Measurements from ENCODE around the gene GJD3.
"Not testable (repeated sequence)": the region's sequence is repeated elsewhere in the genome, so short reads cannot be mapped to it uniquely, and the experiment has no call there.

The GJD3 gene

DNA sequence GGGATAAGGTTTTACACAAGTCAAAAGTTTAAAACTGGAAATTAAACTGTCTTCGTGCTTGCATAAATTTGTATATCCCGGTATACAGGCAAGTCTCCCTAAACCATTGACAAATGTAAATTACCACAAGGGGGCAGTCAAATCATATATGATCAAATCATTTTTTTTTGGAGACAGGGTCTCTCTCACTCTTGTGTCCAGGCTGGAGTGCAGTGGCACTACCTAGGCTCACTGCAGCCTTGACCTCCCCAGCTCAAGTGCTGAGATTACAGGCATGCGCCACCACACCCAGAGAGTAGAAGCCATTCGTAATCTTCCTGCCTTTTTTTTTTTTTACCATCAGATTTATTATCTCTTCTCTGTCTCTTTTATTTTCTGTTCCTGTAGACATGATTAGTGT is 34.6 kb upstream of the GJD3 start:
- Histone ChIP-seq H3K27me3 (ENCODE audit: insufficient read depth, poor library complexity, severe bottlenecking) (no peaks in the 10 kb centered on the region), H3K27ac (replicated peaks) (no peak overlapping the region), H3K4me3 (replicated peaks; ENCODE audit: insufficient read depth, low read length) (no peak overlapping the region)
- no peak for DNase-seq (ENCODE audit: low read depth in 1 of 2, low spot score in 1 of 2)
- TF ChIP-seq, protein P1, sequence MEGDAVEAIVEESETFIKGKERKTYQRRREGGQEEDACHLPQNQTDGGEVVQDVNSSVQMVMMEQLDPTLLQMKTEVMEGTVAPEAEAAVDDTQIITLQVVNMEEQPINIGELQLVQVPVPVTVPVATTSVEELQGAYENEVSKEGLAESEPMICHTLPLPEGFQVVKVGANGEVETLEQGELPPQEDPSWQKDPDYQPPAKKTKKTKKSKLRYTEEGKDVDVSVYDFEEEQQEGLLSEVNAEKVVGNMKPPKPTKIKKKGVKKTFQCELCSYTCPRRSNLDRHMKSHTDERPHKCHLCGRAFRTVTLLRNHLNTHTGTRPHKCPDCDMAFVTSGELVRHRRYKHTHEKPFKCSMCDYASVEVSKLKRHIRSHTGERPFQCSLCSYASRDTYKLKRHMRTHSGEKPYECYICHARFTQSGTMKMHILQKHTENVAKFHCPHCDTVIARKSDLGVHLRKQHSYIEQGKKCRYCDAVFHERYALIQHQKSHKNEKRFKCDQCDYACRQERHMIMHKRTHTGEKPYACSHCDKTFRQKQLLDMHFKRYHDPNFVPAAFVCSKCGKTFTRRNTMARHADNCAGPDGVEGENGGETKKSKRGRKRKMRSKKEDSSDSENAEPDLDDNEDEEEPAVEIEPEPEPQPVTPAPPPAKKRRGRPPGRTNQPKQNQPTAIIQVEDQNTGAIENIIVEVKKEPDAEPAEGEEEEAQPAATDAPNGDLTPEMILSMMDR (IDR thresholded peaks at IDR 0.05; ENCODE audit: insufficient read depth, low read length): peak; percentile 27
- TF ChIP-seq, protein P2, sequence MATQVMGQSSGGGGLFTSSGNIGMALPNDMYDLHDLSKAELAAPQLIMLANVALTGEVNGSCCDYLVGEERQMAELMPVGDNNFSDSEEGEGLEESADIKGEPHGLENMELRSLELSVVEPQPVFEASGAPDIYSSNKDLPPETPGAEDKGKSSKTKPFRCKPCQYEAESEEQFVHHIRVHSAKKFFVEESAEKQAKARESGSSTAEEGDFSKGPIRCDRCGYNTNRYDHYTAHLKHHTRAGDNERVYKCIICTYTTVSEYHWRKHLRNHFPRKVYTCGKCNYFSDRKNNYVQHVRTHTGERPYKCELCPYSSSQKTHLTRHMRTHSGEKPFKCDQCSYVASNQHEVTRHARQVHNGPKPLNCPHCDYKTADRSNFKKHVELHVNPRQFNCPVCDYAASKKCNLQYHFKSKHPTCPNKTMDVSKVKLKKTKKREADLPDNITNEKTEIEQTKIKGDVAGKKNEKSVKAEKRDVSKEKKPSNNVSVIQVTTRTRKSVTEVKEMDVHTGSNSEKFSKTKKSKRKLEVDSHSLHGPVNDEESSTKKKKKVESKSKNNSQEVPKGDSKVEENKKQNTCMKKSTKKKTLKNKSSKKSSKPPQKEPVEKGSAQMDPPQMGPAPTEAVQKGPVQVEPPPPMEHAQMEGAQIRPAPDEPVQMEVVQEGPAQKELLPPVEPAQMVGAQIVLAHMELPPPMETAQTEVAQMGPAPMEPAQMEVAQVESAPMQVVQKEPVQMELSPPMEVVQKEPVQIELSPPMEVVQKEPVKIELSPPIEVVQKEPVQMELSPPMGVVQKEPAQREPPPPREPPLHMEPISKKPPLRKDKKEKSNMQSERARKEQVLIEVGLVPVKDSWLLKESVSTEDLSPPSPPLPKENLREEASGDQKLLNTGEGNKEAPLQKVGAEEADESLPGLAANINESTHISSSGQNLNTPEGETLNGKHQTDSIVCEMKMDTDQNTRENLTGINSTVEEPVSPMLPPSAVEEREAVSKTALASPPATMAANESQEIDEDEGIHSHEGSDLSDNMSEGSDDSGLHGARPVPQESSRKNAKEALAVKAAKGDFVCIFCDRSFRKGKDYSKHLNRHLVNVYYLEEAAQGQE (IDR thresholded peaks at IDR 0.05; ENCODE audit: insufficient replicate concordance, low read depth): no peak
- TF ChIP-seq SPI1 (IDR thresholded peaks at IDR 0.05; ENCODE audit: borderline replicate concordance, low read depth): no peak

DNA sequence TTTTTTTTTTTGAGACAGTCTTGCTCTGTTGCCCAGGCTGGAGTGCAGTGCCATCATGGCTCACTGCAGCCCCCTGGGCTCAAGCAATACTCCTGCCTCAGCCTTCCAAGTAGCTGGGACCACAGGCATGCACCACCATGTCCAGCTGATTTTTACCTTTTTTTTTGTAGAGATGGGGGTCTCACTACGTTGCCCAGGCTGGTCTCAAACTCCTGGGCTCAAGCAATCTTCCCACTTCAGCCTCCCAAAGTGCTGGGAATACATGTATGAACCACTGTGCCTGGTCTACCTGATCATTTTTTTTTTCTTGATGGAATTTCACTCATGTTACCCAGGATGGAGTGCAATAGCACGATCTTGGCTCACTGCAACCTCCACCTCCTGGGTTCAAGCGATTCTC is 22.0 kb upstream of the GJD3 start:
- not testable (repeated sequence) for H3K27me3 ChIP-seq (ENCODE audit: insufficient read depth, poor library complexity, severe bottlenecking); H3K4me3 ChIP-seq (replicated peaks; ENCODE audit: insufficient read depth, low read length); DNase-seq (ENCODE audit: low read depth in 1 of 2, low spot score in 1 of 2); H3K27ac ChIP-seq (replicated peaks)

DNA sequence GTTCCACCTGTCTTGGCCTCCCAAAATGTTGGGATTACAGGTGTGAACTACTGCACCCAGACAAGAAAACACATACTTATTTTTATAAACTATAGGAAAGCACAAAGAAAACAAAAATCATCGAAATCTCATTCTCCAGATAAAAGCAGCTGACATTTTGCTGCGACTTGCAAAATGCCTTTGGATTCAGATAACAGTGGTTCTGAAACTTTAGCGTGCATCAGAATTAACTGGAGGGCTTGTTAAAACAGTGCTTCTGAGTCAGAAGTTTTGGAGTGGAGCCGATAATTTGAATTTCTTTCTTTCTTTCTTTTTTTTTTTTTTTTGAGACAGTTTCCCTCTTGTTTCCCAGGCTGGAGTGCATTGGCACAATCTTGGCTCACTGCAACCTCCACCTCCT is 17.7 kb upstream of the GJD3 start:
- TF ChIP-seq, protein P2 (IDR thresholded peaks at IDR 0.05; ENCODE audit: insufficient replicate concordance, low read depth): no peak
- TF ChIP-seq, protein P1 (IDR thresholded peaks at IDR 0.05; ENCODE audit: insufficient read depth, low read length): no peak
- TF ChIP-seq GABPA (IDR thresholded peaks at IDR 0.05; ENCODE audit: low read depth) (no peak), POLR2AphosphoS5 (IDR thresholded peaks at IDR 0.05; ENCODE audit: low read depth) (no peak), SPI1 (IDR thresholded peaks at IDR 0.05; ENCODE audit: borderline replicate concordance, low read depth) (no peak)
- H3K27ac ChIP-seq (replicated peaks): no peak overlapping the region
- no peaks in the 10 kb centered on the region for H3K27me3 ChIP-seq (ENCODE audit: insufficient read depth, poor library complexity, severe bottlenecking)

DNA sequence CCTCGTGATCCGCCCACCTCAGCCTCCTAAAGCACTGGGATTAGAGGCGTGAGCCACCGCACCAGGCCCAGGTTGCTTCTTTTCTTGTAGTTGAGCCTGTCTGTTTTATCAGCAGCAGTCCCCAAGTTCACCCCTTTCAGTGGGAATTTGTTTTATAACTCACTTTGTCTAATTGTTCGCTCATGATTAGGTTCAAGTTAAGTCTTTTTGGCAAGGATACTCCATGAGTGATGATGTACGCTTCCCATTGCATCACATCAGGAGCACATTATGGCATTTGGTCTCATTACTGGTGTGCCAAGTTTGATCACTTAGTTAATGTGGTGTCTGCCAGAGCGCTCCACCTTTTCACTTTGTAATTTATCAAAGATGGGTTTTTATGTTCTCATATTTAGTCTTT is 14.4 kb upstream of the GJD3 start:
- TF ChIP-seq SPI1 (IDR thresholded peaks at IDR 0.05; ENCODE audit: borderline replicate concordance, low read depth): no peak
- TF ChIP-seq GABPA (IDR thresholded peaks at IDR 0.05; ENCODE audit: low read depth): no peak
- TF ChIP-seq, protein P1 (IDR thresholded peaks at IDR 0.05; ENCODE audit: insufficient read depth, low read length): no peak
- no peak for TF ChIP-seq POLR2AphosphoS5 (IDR thresholded peaks at IDR 0.05; ENCODE audit: low read depth)
- no peak for DNase-seq (ENCODE audit: low read depth in 1 of 2, low spot score in 1 of 2)
- Histone ChIP-seq H3K27ac (replicated peaks) (no peak overlapping the region), H3K4me3 (replicated peaks; ENCODE audit: insufficient read depth, low read length) (no peak overlapping the region), H3K27me3 (ENCODE audit: insufficient read depth, poor library complexity, severe bottlenecking) (no peaks in the 10 kb centered on the region)

More for the DNA sequence above, 17.7 kb upstream of the GJD3 start:
- DNase-seq (ENCODE audit: low read depth in 1 of 2, low spot score in 1 of 2): no peak
- no peak overlapping the region for H3K4me3 ChIP-seq (replicated peaks; ENCODE audit: insufficient read depth, low read length)
